GM12891 (cell line): ENCODE results near the gene PLPPR1.

Experiments used
- POLR2A ChIP-seq: IDR thresholded peaks from 2 replicates; pipeline ENCODE4 v1.6.1; 2011; ENCODE audit warnings: low read depth, low read length, control low read depth
- POLR2AphosphoS5 ChIP-seq: IDR thresholded peaks from 2 replicates; pipeline ENCODE4 v1.6.1; 2011; ENCODE audit warnings: low read depth, low read length, control low read depth
- POU2F2 ChIP-seq: IDR thresholded peaks from 2 replicates; pipeline ENCODE4 v1.6.1; 2011; ENCODE audit warnings: low read depth, mild to moderate bottlenecking, control low read depth, low read length, moderate library complexity
- TAF1 ChIP-seq: IDR thresholded peaks from 2 replicates; pipeline ENCODE4 v1.6.1; 2011; ENCODE audit warnings: low read depth, low read length, control low read depth

GRCh38 chr9:101027236-101027635, 1.3 kb upstream of the PLPPR1 start:
- no peak for TF ChIP-seq POLR2A
- TF ChIP-seq POLR2AphosphoS5 = no peak
- no peak for TF ChIP-seq POU2F2
- TF ChIP-seq TAF1 = no peak
